ENCODE measurements around the gene CCSER1.

Gene CCSER1

GRCh38 chr4:90120037-90120436 lies 7.2 kb upstream of the CCSER1 start:
- H3K27ac Mint-ChIP-seq, result no peak overlapping the region
- no peak overlapping the region for H3K4me3 Mint-ChIP-seq
- H3K27me3 Mint-ChIP-seq, result peaks cover 14% of the 10 kb centered on the region
- no peaks in the 10 kb centered on the region for H3K4me1 Mint-ChIP-seq (ENCODE audit: low read depth)
- no peak for DNase-seq
- no peaks in the 10 kb centered on the region for H3K9me3 Mint-ChIP-seq
- no peaks in the 10 kb centered on the region for H3K36me3 Mint-ChIP-seq (ENCODE audit: low read depth)

- peaks cover 22% of the 10 kb centered on the region for H3K27me3 Mint-ChIP-seq
- DNase-seq, result no peak
- no peaks in the 10 kb centered on the region for H3K9me3 Mint-ChIP-seq
- no peak overlapping the region for H3K27ac Mint-ChIP-seq
- no peak overlapping the region for H3K4me3 Mint-ChIP-seq
- H3K4me1 Mint-ChIP-seq (ENCODE audit: low read depth), result no peaks in the 10 kb centered on the region
- H3K36me3 Mint-ChIP-seq (ENCODE audit: low read depth), result no peaks in the 10 kb centered on the region
Observed at GRCh38 chr4:90120815-90121214, 6.4 kb upstream of the CCSER1 start.

DNA sequence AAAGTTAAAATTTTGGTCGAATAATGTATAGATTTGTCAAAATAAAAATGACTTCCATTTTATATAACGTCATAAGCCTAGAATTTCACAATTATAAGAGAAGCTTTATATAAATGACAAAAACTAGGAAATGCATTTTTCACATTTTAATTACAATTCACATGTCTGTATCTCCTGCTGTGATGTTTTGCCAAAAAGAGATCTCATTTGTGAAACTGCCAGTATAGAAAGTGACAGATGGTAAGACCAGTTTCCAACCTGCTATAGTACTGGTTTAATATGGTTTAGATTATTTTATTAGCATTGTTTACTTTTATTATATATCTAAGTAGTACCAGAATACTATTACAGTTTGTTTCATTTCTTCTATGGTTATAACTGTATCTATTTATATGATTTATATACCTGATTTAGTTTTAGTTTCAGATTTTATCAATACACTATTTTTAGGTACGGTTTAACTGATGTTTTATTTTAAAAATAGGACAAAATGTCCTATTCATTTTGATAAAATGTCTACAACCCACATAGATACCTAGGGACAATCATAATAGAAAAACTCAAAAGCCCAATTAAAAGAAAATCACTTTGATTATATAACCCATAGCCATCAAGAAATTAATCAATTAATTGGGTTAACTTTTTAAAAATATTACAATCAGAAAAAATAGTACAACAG lies 5.4 kb upstream of the CCSER1 start:
- Mint-ChIP-seq H3K9me3 (no peaks in the 10 kb centered on the region), H3K4me1 (ENCODE audit: low read depth) (peaks cover 2% of the 10 kb centered on the region), H3K4me3 (no peak overlapping the region), H3K27ac (no peak overlapping the region), H3K36me3 (ENCODE audit: low read depth) (no peaks in the 10 kb centered on the region), H3K27me3 (peaks cover 32% of the 10 kb centered on the region)
- DNase-seq, result no peak

DNA sequence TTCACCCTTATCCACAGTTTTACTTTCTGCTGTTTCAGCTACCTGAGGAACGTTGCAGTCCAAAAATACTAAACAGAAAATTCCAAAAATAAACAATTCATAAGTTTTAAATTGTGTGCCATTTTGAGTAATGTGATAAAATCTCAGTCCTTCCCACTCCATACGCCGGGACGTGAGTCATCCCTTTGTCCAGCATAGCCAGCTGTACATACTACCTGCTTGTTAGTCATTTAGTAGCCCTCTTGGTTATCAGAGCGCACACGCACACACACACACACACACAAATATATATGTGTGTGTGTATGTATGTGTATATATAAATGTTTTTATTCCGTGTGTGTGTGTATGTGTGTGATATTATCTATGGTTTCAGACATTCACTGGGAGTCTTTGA lies 4.8 kb upstream of the CCSER1 start:
- H3K4me3 Mint-ChIP-seq, result no peak overlapping the region
- H3K27ac Mint-ChIP-seq, result no peak overlapping the region
- no peaks in the 10 kb centered on the region for H3K36me3 Mint-ChIP-seq (ENCODE audit: low read depth)
- H3K27me3 Mint-ChIP-seq, result peaks cover 37% of the 10 kb centered on the region
- no peak for DNase-seq
- H3K4me1 Mint-ChIP-seq (ENCODE audit: low read depth), result peaks cover 5% of the 10 kb centered on the region
- H3K9me3 Mint-ChIP-seq, result no peaks in the 10 kb centered on the region

DNA sequence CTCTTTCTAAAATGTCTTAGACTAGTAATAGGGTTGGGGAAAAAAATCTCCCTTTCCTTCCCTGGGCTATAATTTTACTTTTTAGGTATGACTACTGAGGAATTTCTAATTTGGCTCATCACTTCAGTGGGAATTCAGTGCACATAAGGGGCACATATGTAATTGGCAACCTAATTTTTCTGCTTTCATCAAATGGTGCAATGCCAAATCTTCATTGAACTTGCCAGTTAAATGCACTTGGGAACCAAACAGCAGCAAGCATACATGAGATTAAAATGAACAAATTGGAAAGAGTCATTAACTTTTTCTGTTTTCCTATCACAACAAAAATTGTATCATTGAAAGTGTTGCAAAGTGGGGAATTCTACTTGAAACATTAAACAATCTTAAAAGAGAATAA lies 2.9 kb upstream of the CCSER1 start:
- Mint-ChIP-seq H3K4me1 (ENCODE audit: low read depth) (peaks cover 17% of the 10 kb centered on the region), H3K27ac (no peak overlapping the region), H3K27me3 (peaks cover 51% of the 10 kb centered on the region), H3K9me3 (no peaks in the 10 kb centered on the region), H3K4me3 (no peak overlapping the region), H3K36me3 (ENCODE audit: low read depth) (no peaks in the 10 kb centered on the region)
- no peak for DNase-seq

- Mint-ChIP-seq H3K36me3 (ENCODE audit: low read depth) (no peaks in the 10 kb centered on the region), H3K27ac (no peak overlapping the region), H3K4me3 (peak overlapping the region; percentile 69), H3K9me3 (no peaks in the 10 kb centered on the region), H3K4me1 (ENCODE audit: low read depth) (peaks cover 17% of the 10 kb centered on the region), H3K27me3 (peaks cover 60% of the 10 kb centered on the region)
- DNase-seq, result no peak
Observed at GRCh38 chr4:90126805-90127204, 389 bp upstream of the CCSER1 start.

DNA sequence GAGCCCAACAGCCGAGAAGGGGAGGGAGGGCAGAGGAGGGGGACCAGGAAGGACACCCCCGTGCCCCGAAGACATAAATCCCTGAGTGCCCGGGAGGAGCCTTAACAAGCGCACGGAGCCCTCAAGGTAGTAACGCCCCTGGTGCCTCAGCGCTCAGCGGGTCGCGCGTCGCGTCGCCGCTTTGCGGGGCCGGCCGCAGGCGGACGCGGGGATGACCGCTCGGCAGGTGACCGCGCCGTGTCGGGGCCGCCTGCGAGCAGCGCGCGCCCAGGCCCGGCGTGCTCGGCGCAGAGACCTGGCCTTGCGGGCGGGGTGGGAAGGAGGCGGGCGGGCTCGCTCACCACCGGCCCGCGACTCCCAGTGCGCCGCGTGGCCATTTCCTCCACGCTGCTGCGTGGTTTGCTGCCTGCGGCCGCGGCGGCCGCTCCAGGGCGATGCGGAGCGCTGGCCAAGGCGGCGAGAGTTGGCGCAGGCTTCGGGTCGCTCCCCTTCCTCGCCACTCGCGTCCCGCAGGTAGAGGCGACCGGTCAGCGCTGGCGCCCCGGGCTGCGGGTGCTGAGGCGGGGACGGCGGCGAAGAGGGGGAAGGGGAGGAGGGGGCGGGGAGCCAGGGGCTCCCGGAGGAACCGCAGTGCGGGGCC lies 632 bp downstream of the CCSER1 start:
- no peak overlapping the region for H3K27ac Mint-ChIP-seq
- peaks cover 60% of the 10 kb centered on the region for H3K27me3 Mint-ChIP-seq
- peaks cover 17% of the 10 kb centered on the region for H3K4me1 Mint-ChIP-seq (ENCODE audit: low read depth)
- H3K4me3 Mint-ChIP-seq, result peak overlapping the region; percentile 69
- peak; percentile 30 for DNase-seq
- no peaks in the 10 kb centered on the region for H3K36me3 Mint-ChIP-seq (ENCODE audit: low read depth)
- no peaks in the 10 kb centered on the region for H3K9me3 Mint-ChIP-seq

DNA sequence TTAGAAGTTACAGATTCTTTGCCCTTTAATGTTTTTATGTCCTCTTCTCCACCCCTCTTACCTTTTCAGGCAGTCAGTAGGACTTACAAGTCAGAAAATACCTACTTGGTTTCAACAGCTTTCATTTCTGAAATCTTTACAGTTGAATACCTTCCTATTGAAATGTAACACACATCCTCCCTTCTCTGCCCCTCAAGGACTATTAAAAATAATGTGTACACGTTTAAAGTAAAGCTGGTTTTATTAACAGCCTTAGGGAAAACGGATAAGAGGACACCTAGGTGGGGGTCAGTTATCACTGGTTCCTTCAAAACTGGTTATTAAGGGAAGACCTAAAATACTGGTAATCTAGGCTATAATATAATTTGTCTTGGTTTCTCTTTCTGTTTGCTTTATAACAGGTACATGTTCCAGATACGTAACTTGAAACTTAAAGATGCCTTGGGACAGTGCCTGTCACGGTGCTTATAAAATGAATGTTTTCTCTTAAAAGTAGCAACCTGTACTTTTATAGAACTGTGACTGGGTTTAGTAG lies 1.8 kb downstream of the CCSER1 start:
- no peak overlapping the region for H3K27ac Mint-ChIP-seq
- H3K4me3 Mint-ChIP-seq, result peak overlapping the region; percentile 65
- H3K9me3 Mint-ChIP-seq, result no peaks in the 10 kb centered on the region
- H3K27me3 Mint-ChIP-seq, result peaks cover 52% of the 10 kb centered on the region
- DNase-seq, result no peak
- no peaks in the 10 kb centered on the region for H3K36me3 Mint-ChIP-seq (ENCODE audit: low read depth)
- peaks cover 17% of the 10 kb centered on the region for H3K4me1 Mint-ChIP-seq (ENCODE audit: low read depth)

- no peaks in the 10 kb centered on the region for H3K9me3 Mint-ChIP-seq
- no peak overlapping the region for H3K27ac Mint-ChIP-seq
- no peak for DNase-seq
- peaks cover 17% of the 10 kb centered on the region for H3K4me1 Mint-ChIP-seq (ENCODE audit: low read depth)
- no peak overlapping the region for H3K4me3 Mint-ChIP-seq
- H3K27me3 Mint-ChIP-seq, result peaks cover 46% of the 10 kb centered on the region
- H3K36me3 Mint-ChIP-seq (ENCODE audit: low read depth), result no peaks in the 10 kb centered on the region
Observed at GRCh38 chr4:90130076-90130475, 2.9 kb downstream of the CCSER1 start.

DNA sequence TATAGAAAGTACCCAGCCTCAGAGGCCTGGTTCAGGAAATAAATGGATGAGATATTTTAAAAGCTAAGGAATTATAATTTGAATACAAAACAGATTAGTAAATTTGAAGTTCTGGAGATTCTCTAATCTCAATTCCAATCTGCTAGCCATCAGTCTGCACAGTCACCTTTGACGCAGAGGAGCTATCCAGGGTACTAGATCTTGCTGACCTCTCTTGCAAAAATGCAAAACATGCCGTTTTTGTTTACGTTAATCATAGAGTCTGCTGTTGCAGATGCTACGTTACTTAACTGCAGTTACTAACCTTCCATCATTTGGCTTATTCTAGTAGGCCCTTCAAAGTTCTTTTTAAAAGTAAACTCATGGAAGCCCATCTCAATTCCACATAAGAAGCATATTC lies 10.4 kb downstream of the CCSER1 start:
- no peak overlapping the region for H3K27ac Mint-ChIP-seq
- no peaks in the 10 kb centered on the region for H3K9me3 Mint-ChIP-seq
- no peak for DNase-seq
- H3K36me3 Mint-ChIP-seq (ENCODE audit: low read depth), result no peaks in the 10 kb centered on the region
- no peaks in the 10 kb centered on the region for H3K4me1 Mint-ChIP-seq (ENCODE audit: low read depth)
- peaks cover 2% of the 10 kb centered on the region for H3K27me3 Mint-ChIP-seq
- no peak overlapping the region for H3K4me3 Mint-ChIP-seq

DNA sequence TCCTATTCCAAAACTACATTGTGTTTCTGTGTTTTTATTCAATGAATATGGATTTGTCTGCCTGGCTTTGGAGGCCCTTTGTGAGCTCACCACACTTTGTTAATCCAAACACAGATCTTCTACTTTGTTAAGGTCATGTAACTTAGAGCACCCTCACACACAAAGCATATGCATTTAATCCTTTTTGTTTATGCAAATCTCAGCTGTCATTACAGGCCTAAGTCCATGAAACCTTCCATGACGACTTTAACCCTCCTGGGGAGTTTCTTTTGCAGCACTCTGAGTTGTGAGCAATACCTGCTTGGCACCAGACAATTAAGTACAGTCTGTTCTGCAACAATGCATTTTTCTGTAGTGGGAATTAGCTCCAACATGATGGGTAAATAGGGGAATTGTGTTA lies 14.9 kb downstream of the CCSER1 start:
- Mint-ChIP-seq H3K27me3 (peaks cover 2% of the 10 kb centered on the region), H3K27ac (no peak overlapping the region), H3K9me3 (no peaks in the 10 kb centered on the region), H3K4me3 (no peak overlapping the region), H3K4me1 (ENCODE audit: low read depth) (no peaks in the 10 kb centered on the region), H3K36me3 (ENCODE audit: low read depth) (no peaks in the 10 kb centered on the region)
- no peak for DNase-seq

DNA sequence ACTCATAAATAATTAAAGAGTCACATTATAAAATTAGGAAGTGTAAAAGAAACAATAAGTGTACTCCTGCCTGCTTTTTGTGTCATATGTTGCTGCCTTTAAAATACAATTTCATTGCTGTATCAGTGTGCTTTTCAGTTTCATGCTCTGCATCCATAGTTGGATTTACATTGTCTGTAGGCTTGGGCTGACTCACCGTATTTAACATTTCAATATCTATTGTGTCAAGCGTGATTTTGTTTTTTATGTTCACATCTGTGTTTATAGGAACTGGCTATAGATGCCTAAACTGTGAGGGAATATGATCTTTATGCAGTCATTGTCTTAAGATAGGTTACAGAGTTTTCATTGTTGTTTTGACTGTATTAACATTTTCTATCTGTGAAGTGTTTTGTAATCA lies 18.1 kb downstream of the CCSER1 start:
- Mint-ChIP-seq H3K36me3 (ENCODE audit: low read depth) (no peaks in the 10 kb centered on the region), H3K4me3 (no peak overlapping the region), H3K27me3 (no peaks in the 10 kb centered on the region), H3K27ac (no peak overlapping the region), H3K9me3 (no peaks in the 10 kb centered on the region), H3K4me1 (ENCODE audit: low read depth) (no peaks in the 10 kb centered on the region)
- DNase-seq, result no peak

DNA sequence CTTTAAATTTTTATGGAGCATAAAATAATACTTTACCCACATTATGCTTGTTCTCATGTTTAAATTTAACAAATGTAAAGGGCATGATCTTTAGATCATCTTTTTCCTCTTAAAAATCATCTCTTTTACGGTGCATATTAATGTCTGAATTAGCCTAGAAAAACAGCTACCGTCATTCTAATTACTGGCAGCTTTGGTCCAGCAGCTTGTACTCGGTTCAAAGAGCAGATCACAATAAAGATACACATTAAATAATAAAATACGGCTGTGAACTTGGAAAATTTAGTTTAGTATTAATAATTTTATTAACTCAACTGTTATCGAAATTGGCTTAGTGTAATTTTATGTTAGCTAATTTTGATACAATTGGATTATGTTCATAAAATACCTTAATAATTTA lies 19.1 kb downstream of the CCSER1 start:
- Mint-ChIP-seq H3K36me3 (ENCODE audit: low read depth) (no peaks in the 10 kb centered on the region), H3K27ac (no peak overlapping the region), H3K4me3 (no peak overlapping the region), H3K27me3 (no peaks in the 10 kb centered on the region), H3K9me3 (no peaks in the 10 kb centered on the region), H3K4me1 (ENCODE audit: low read depth) (no peaks in the 10 kb centered on the region)
- DNase-seq, result no peak

DNA sequence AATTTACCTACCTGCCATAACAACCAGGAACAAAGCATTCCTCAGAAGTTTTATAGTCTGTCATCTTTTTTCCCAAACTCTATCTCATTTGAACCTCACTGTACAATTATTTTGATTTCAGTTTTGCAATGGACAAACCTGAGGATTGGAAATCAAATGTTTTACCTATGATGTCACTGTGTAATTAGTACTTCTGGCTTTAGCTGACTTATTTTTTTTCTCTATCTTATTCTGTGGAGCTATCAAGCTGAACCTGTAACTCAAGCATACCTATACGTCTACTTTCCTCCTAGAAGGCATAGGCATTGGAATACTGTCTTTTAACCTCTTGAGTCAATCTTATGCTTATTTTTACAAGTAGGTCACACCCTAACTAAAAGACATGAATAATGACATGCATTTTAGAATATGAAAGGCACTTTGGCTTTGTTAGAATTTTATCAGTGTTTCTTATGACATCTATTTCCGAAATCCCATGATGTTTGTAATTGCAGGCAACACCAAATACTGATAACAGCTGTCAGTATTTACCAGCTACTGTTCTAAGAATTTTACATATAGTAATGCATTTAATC lies 21.5 kb downstream of the CCSER1 start:
- H3K36me3 Mint-ChIP-seq (ENCODE audit: low read depth), result no peaks in the 10 kb centered on the region
- H3K4me1 Mint-ChIP-seq (ENCODE audit: low read depth), result no peaks in the 10 kb centered on the region
- H3K27me3 Mint-ChIP-seq, result no peaks in the 10 kb centered on the region
- H3K27ac Mint-ChIP-seq, result no peak overlapping the region
- H3K4me3 Mint-ChIP-seq, result no peak overlapping the region
- no peak for DNase-seq
- no peaks in the 10 kb centered on the region for H3K9me3 Mint-ChIP-seq

DNA sequence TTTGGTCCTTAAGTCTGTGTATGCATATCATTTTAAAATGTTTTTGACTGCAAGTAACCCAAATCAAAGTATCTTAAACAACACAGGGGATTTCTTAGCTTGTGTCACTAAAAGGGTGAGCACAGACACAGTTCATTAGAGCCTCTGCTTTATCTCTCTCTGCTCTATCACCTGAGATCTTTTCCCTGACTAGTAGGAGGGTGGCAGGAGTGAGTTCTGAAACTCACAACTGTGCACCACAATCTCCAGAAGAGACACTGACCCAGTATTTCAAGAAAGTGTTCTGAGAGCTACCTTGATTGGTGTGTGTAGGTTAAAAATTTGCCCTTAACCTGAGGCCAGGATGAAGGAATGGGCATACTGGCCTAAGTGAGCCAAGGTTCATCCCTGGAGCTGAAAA lies 24.8 kb downstream of the CCSER1 start:
- Mint-ChIP-seq H3K4me1 (ENCODE audit: low read depth) (no peaks in the 10 kb centered on the region), H3K27me3 (no peaks in the 10 kb centered on the region), H3K27ac (no peak overlapping the region), H3K36me3 (ENCODE audit: low read depth) (no peaks in the 10 kb centered on the region), H3K9me3 (no peaks in the 10 kb centered on the region), H3K4me3 (no peak overlapping the region)
- DNase-seq, result no peak
